CD4-positive, alpha-beta T cell treated with Interleukin-17A for 4 hours (primary cell): ENCODE measurements around the gene TRAIP.
A peak's percentile ranks its signal among the peaks of the same experiment; 100 is the strongest.
"Not testable (repeated sequence)": the region's sequence is repeated elsewhere in the genome, so short reads cannot be mapped to it uniquely, and the experiment has no call there.

Experiments used
- DNase-seq: peaks from one replicate; pipeline ENCODE4 v3.0.0-alpha.2; 2020; ENCODE audit warnings: mixed read lengths

TRAIP gene

GRCh38 chr3:49856181-49857005 lies at the start of gene TRAIP:
Gene TRAIP (minus strand): TSS chr3:49856564. CDS start chr3:49856453, 111 bp downstream.
- DNase-seq: peak; percentile 97

- not testable (repeated sequence) for DNase-seq
These were observed 48.1 kb upstream of the TRAIP start for GRCh38 chr3:49904448-49904847.

- peak; percentile 91 for DNase-seq
These were observed 47.4 kb upstream of the TRAIP start, which contains the start of gene MST1R for GRCh38 chr3:49903451-49904424. Gene MST1R (minus strand): TSS chr3:49903873. CDS start chr3:49903609, 264 bp downstream.

- DNase-seq: no peak
These were observed 46.4 kb upstream of the TRAIP start for GRCh38 chr3:49902511-49903345.

GRCh38 chr3:49901366-49902339 lies 45.3 kb upstream of the TRAIP start:
- no peak for DNase-seq

GRCh38 chr3:49900491-49901153 lies 44.3 kb upstream of the TRAIP start:
- no peak for DNase-seq

- DNase-seq: no peak
These were observed 43.5 kb upstream of the TRAIP start for GRCh38 chr3:49899815-49900214.

GRCh38 chr3:49898991-49899390 lies 42.6 kb upstream of the TRAIP start:
- DNase-seq: no peak

- no peak for DNase-seq
These were observed 40.0 kb upstream of the TRAIP start for GRCh38 chr3:49896345-49896744.

GRCh38 chr3:49895791-49896190 lies 39.4 kb upstream of the TRAIP start:
- no peak for DNase-seq

- no peak for DNase-seq
These were observed 32.9 kb upstream of the TRAIP start for GRCh38 chr3:49889296-49889695.

GRCh38 chr3:49886922-49887265 lies 30.5 kb upstream of the TRAIP start:
- DNase-seq: no peak

GRCh38 chr3:49883998-49884397 lies 27.6 kb upstream of the TRAIP start:
- no peak for DNase-seq

GRCh38 chr3:49882166-49882565 lies 25.8 kb upstream of the TRAIP start:
- DNase-seq: no peak

GRCh38 chr3:49880581-49881315 lies 24.4 kb upstream of the TRAIP start:
- DNase-seq: no peak

GRCh38 chr3:49879721-49880120 lies 23.4 kb upstream of the TRAIP start:
- no peak for DNase-seq

GRCh38 chr3:49878686-49879085 lies 22.3 kb upstream of the TRAIP start:
- no peak for DNase-seq

GRCh38 chr3:49877716-49878115 lies 21.4 kb upstream of the TRAIP start:
- no peak for DNase-seq

GRCh38 chr3:49876567-49876966 lies 20.2 kb upstream of the TRAIP start:
- no peak for DNase-seq

- no peak for DNase-seq
These were observed 17.3 kb upstream of the TRAIP start for GRCh38 chr3:49873623-49874022.
